ENCODE measurements around the gene NKX6-2. TPM values are rescaled to one million over a fixed set of nuclear protein-coding genes. Genes with fewer than 3 reads are reported as not detected.
"Not testable (repeated sequence)": the region's sequence is repeated elsewhere in the genome, so short reads cannot be mapped to it uniquely, and the experiment has no call there.

Gene NKX6-2
- total RNA-seq: not detected in 2 replicates

DNA sequence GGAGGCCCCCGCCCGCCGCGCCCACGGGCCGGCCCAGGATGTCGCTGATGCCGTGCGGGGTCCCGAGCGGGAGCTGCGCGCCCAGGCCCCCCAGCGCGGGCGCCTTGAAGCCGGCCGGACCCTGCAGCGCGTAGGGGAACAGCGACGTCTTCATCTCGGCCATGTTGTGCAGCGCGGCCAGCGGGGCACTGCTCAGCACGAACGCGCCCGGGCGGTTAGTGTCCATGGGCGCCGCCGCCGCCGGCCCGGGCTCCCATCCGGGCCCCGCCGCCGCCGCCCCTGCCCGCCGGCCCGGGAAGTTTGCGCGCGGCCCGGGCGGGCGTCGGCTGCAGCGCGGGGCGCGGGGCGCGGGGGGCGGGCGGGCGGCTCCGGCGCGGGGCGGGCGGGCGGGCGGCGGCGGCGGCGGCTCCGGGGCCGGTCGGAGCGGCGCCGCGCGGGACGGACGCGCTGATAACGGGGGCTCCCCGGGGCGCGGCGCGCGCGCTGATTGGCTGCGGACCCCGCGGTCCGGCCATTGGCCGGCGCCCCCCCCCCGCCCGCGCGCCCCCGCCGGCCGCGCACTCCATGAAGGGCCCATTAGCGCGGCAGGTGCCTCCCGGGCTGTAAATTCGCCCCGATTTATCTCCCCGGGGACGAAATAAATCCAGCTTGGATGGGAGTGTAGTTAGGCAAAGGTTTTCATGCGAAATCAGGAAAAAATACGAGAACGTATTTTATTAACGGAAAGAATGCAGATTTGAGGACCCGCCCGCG is at the start of gene NKX6-2:
TSS of gene NKX6-2 (minus strand) at position 425 of the 753 bp plus-strand sequence. CDS start at position 226, 199 bp downstream.
- DNase-seq (ENCODE audit: low read depth in 2 of 2): peak in 1 of 2 donors; percentile 19

DNA sequence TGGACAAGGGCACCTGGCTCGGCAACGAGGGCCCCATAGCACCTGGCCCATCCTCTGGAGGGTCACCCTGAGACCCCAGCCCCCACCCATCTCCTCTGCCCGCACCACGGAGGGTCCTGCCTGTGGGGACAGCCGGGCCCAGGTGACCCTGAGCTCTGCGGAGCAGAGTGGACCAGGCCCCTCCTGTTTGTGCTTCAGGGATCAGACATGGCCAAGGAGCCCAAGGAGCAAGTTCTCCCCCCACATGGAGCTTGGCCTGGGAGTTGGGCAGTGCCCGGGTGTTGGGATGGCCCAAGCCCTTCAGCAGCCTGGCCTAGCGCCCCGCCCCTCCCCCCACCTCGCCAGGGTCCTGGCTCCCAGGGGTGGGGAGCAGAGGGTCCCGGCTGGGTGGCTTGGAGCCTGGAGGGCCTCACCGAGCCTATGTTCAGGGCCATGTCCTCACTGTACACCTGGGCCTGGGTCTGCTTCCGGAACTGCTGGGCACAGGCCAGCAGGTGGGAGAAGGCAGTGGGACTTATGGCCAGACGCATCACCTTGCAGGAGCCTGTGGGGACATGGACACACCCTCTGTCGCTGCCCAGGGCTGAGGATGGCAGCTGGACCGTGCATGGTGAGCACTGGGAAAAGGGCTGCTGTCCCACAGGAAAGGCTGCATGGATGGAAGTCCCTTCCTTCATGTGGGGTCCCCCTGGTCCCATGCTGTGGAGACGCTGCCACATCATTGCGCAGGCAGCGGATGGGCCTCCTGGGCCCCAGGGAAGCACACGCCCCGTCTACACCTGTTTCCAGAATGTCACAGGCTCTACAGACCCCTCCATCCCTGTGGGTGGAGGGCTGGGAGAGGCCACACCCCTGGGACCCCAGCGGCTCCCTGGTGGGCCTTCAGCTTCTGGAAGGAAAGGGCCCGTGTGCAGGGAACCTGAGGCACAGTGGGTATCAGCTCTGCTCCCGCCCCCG is 49.2 kb upstream of the NKX6-2 start:
- DNase-seq (ENCODE audit: low read depth in 2 of 2): no peak

DNA sequence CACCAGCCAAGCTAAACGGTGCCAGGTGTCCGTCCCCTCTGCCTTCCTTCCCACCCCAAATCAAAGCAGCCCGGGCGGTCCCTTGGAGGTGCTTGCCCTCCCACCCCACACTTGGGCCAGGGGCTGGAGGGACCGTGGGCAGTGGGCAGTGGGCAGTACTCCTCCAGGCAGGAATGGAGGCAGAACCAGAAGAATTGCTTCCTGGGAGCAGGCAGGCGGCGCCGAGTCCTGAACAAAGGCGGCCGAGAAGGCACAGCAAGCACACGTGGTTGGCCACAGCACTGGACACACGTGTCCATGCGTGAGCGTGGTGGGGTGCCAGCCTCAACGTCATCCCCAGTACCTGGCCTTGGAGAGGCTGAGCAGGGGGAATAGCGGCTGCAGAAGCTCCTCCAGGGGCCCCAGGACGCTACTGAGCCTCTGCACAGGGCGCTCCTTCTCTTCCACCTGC is 48.4 kb upstream of the NKX6-2 start:
- DNase-seq (ENCODE audit: low read depth in 2 of 2): no peak

DNA sequence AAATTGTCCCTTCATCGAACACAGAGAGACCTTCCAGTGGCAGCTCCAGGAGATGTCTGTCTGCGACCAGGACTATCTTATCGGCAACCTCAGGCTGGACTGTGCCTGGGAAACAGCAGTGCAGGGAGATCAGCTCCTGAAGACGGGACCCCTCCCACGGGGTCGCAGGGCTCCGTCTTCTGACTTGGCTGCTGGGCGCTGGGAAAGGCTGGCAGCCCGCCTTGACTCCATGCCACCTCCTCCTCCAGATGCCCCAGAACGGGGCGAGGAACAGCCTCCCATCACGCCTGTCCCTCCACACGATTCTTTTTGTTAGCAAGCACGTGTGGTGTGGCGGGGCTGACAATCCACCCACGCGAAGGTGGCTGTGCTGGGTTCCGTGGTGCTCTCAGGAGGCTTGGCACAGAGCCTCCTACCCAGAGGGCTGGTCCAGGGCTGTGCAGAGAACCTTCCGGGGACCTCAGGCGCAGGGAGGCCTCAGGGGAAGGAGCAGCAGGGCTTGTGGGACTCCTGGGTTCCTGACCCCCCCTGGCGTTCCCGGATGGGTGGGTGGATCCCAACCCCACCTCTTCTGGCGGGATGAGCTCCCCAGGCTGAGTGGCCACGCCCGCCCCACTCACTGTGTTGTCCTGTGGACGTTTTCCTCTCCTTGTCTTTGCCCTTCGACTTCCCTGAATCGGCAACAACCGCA is 47.6 kb upstream of the NKX6-2 start:
- no peak for DNase-seq (ENCODE audit: low read depth in 2 of 2)

DNA sequence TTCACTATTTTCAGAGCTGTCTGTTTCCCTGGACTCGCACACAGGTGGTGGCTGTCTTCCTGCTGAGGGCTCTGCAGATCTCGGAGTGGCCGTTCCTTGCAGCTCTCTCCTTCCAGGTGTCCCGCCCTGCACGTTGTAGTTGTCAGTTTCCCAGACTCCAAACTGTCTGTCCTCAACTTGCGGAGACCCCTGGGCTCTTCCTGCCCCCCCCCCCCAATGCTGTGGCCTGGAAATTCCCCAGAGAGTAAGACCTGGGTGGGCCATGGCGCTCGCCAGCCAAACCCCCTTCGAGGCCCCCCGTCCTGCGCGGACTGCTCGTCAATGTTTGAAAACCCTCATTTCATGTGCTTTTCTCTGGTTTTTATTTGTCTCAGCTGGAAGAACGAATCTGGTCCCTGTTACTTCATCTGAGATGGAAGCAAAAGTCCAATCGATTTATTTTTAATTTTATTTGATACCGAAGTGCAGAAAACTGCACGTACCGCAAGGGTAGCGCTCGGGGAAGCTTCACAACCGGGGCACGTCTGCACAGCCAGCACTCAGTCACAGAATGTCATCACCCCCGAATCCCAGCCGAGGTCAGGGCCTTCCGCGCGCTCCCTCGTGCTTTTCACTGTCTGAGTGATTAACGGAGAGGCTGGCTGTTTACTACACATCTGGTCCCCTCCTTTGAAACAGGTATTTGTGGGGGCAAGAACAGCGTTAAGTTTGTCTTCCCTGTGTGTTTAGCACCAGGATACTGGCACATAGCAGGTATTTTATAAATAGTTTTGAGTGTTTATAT is 46.4 kb upstream of the NKX6-2 start:
- DNase-seq (ENCODE audit: low read depth in 2 of 2): no peak

DNA sequence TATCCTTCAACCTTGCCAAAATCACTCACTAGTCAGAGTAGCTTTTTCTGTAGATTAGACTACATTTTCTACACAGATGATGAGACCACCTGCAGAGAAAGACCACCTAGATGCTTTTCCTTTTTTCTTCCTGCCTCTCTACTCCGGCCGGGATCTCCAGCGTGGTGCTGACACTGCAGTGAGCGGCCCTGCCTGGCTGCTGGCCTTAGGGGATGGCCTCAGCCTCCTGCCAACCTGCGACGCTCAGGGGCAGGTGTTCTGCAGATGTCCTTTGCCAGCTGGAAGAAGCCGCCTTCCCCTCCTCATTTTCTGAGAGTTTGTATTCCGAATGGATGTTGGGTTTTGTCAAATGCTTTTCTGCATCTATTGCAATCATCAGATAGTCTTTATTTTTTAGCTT is 43.5 kb upstream of the NKX6-2 start:
- no peak for DNase-seq (ENCODE audit: low read depth in 2 of 2)

DNA sequence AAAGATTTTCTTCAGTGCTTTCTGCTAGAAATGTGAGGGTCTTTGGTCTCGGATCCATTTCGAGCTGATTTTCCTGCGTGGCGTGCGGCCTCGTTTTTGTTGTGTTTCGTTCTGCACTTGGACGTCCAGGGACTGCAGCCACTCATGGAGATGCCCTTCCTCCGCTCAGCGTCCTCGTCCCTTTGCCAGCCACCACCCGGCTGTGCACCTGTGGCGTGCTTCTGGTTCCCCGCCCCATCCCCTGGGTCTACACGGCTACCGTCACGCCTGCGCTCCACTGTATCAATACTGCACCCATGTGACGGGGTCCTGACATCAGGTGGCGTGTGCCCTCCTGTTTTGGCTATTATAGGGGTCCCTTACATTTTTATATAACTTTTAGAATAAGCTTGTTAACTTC is 42.7 kb upstream of the NKX6-2 start:
- DNase-seq (ENCODE audit: low read depth in 2 of 2): no peak

DNA sequence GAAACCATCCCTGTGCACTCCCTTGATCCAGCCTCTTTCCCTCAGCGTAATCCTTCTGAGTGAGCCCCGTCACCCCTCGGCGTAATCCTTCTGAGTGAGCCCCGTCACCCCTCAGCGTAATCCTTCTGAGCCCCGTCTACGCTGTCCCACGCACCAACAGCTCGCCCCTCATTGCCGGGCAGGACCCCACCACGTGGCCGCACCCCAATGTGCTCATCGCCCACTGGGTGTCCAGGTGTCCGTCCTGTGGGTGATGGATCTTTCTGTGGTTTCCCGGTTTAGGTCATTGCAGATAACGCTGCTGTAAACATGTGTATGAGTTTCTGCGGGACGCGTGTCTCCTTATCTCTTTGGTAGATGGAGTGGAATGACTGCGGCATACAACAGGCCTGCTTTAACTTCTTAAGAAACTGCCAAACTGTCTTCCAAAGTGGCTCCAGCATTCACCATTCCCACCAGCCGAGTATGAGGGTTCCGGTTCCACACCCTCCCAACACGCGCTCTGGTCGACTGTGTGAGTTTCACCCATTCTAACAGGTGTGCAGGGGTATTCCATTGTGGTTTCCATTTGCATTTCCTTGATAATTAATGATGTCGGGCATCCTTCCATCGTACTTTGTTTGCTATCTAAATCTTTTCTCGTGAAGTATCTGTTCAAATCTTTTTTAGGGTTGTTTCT is 42.1 kb upstream of the NKX6-2 start:
- DNase-seq (ENCODE audit: low read depth in 2 of 2): no peak

DNA sequence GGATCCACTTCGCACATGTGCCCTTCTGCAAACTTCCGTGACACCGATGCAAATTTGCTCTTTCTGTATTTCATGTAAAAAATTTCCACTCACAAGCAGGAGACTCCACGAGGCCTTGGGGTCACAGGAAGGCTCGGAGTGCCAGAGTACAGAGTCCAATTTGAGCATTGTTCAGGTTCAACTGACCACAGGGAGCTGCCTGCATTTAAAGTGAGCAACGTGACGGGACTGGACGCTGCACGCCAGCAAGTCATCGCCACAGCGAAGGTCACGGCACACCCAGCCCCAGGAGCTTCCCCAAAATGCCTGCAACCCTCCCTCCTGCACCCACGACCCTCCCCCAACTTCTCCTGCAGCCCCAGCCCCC is 41.5 kb upstream of the NKX6-2 start:
- no peak for DNase-seq (ENCODE audit: low read depth in 2 of 2)

DNA sequence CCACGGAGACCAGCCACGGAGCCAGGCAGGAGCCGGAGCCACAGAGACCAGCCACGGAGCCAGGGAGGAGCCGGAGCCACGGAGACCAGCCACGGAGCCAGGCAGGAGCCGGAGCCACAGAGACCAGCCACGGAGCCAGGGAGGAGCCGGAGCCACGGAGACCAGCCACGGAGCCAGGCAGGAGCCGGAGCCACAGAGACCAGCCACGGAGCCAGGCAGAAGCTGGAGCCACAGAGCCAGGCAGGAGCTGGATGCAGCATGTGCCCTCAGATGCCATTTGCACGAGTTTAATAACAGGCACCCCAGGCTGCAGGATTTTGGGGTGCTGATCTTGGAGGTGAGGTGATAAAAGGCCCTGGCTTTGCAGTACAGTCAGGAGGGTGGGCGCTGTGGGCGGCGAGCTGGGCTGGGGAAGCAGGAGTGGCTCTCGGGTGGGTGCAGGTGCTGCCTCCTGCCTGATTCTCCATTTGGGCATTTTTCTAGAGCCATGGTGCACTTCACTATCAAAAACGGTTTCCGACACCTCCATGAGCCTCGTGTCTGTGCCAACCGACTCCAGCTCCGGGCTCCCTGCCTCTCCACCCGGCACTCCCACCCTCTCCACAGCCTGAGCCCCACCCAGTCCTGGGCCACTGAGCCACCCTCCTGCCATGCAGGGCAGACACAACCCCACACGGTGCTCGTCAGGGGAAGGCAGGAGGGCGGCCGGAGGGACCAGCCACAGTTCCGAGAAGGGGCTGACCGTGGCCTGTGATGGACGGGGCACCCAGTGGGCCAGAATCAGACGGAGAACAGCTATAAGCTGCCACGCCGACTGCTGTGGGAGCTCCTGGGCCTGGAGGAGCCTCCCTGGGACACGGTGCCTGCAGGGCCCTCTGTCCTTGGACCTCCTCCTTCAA is 40.8 kb upstream of the NKX6-2 start:
- no peak for DNase-seq (ENCODE audit: low read depth in 2 of 2)

DNA sequence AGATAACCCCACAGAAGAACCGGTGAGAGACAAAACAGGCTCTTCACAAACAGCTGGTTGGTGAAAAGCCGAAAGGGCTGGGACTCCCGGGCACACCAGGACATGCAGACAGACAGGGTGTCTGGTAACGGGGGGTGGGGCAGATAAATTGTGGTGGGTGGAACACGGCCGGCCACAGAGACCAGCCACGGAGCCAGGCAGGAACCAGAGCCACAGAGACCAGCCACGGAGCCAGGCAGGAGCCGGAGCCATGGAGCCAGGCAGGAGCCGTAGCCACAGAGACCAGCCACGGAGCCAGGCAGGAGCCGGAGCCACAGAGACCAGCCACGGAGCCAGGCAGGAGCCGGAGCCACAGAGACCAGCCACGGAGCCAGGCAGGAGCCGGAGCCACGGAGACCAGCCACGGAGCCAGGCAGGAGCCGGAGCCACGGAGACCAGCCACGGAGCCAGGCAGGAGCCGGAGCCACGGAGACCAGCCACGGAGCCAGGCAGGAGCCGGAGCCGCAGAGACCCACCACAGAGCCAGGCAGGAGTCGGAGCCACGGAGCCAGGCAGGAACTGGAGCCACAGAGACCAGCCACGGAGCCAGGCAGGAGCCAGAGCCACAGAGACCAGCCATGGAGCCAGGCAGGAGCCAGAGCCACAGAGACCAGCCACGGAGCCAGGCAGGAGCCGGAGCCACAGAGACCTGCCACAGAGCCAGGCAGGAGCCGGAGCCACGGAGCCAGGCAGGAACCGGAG is 40.0 kb upstream of the NKX6-2 start:
- not testable (repeated sequence) for DNase-seq (ENCODE audit: low read depth in 2 of 2)

DNA sequence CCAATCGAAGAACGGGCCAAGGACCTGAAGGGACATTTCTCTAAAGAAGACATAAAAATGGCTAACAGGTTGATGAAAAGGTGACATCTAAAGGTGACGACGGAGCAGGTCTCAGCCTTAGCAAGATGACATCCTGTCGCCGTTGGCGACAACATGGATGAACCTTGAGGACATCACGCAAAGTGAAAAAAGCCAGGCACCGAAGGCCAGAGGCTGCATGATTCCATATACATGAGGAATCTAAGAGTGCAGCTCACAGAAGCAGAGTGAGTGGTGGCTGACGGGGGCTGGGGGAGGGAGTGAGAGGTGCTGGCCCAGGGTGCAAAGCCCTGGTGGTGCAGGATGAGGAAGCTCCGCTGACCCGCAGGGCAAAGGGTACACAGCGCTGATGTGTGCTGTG is 34.1 kb upstream of the NKX6-2 start:
- DNase-seq (ENCODE audit: low read depth in 2 of 2): no peak

DNA sequence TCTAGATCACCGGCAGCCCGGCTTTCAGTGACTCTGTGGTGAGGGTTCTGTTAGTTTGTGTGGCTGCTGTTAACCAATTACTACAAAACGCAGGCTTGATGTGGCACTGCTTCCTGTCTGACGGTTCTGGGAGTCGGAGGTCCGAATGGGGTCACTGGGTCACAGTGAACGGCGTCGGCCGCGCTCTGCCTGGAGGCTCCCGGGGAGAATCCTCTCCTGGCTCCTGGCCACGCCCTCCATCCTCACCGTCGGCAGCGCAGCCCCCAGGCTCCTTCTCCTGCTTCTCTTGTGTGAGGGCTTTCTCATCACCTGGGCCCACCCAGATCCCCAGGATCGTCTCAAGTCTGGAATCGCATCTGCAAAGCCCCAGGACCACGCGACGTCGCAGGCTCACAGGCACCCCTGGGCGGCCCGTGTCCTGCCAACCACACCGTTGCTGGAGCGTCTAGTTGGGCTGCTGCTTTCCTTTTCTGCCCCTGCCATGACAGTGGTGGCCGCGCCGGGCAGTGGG is 31.8 kb upstream of the NKX6-2 start:
- no peak for DNase-seq (ENCODE audit: low read depth in 2 of 2)

DNA sequence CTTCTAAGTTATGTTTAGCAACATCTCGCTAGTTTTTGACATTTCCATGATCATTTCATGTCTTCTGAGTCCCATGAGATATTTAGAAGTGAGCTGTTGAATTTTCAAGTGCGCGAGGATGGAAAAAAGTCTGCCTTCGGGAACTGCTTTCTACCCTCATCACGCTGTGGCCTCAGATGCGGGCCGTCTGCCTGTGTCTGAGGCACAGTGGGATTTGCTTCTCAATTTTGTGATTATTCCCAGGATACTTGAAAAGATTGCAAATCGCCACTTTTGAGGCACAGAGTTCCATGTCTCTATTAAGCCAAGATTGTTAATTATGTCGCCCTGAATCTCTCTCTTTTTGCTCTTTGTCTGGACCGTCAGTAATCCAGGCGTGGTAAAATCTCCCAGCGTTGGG is 30.8 kb upstream of the NKX6-2 start:
- DNase-seq (ENCODE audit: low read depth in 2 of 2): no peak

DNA sequence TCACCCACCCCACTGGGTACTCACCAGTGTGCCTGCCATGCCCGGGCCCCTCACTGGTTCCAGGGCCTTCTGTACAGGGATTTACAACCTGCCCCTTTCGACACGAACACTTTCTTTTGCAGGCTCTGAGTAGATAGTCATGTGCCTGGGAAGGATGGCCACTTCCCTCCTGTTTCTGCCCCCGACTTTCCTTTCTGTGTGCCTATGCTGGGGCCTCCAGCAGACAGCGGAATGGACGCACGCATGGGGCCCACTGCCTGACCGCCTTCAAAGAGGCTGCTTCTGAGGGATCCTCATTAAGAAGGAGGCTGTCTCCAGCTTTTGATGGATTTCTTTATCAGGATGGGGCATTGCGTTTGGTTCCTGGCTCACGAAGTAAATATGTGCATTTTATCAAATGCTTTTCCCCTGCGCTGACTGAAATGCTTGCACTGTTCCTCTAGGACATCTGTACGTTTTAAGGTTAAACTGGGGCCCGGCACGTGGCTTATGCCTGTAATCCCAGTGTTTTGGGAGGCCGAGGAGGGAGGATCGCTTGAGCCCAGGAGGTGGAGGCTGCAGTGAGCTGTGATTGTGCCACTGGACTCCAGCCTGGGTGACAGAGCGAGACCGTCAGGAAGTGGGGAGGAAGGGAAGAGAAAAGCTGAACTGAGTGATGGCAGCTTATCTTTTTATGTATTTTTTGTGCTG is 29.4 kb upstream of the NKX6-2 start:
- DNase-seq (ENCODE audit: low read depth in 2 of 2): no peak

DNA sequence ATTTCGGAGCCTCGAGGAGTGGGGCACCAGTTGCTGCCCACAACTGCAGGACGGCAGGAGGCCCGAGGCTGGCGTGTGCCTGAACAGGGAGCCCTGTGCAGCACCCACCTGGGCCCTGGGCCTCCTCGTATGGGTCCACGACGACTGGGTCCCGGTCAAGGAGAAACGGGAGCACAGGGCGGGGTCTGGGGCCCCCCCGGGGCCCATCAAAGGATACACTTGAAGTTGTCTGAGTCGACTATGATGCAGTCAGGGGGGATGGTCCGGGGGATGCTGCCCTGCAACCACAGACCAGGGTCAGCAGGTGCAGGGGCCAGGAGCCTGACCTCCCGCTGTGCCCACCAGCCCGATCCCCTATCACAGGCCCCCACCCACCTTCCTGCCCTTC is 28.5 kb upstream of the NKX6-2 start:
- DNase-seq (ENCODE audit: low read depth in 2 of 2): no peak

DNA sequence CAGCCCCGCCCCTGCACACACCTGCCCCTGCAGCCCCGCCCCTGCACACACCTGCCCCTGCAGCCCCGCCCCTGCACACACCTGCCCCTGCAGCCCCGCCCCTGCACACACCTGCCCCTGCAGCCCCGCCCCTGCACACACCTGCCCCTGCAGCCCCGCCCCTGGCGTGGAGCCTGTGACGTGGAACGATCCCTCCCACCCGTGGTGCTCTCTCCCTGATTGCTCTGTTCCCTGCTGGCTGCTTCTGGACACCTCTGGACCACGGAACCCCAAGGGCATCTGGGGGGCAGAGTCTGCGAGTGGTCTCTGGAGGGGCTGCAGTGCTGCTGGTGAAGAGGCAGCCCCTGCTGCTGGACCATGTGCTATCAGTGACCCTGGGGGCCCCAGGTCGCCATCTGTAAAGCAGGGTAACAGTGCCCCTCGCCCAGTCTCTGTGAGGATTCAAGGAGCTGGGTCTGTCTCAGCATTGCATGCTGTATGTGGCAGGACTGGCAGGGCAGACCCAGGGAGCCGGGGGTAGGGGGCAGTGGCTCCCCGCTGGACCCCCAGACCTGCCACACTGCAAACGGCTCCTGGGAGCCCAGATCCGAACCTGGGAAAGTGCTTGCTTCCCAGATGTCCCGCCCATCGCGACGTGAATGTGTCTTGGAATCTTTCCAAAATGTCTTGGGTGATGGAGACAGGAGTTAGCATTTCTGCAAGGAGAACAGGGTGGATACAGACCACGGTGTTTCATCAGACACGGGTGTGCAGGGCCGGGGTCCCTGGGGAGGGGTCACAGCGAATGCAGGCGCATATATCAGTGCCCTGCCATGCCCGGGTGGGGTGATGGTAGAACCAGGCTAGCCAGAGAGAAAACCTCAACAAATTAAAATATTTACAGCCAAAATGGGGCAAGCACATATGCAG is 27.9 kb upstream of the NKX6-2 start:
- no peak for DNase-seq (ENCODE audit: low read depth in 2 of 2)
